Brain microvascular endothelial cell (primary cell): ENCODE data around the gene NPPA.

ENCODE experiments used
- DNase-seq: peaks from one replicate; pipeline ENCODE4 v3.0.0-alpha.2; 2020
- H3K27ac ChIP-seq: fragments of 250-450 bp; sonication (Bioruptor Pico); 2 replicates; pipeline ENCODE4 v1.5.1; 2020; ENCODE audit warnings: mild to moderate bottlenecking, moderate library complexity
- H3K27me3 ChIP-seq: fragments of 250-450 bp; sonication (Bioruptor Pico); replicated peaks from 2 replicates; pipeline ENCODE4 v1.5.1; 2020; ENCODE audit warnings: mild to moderate bottlenecking
- H3K36me3 ChIP-seq: fragments of 250-450 bp; sonication (Bioruptor Pico); replicated peaks from 2 replicates; pipeline ENCODE4 v1.5.1; 2020; ENCODE audit warnings: mild to moderate bottlenecking
- H3K4me3 ChIP-seq: 2 replicates; pipeline ENCODE4 v1.5.1; 2011; ENCODE audit warnings: low read depth, mild to moderate bottlenecking, control low read depth, low read length, moderate library complexity
- CTCF ChIP-seq: IDR thresholded peaks from 2 replicates; pipeline ENCODE4 v1.5.1; 2011; ENCODE audit warnings: low read depth, mild to moderate bottlenecking, moderate library complexity, low read length, control low read depth, inconsistent platforms; ENCODE audit errors: missing control alignments
- in situ Hi-C: cut with HindIII; loops from 2 replicates; pipeline ENCODE4 v1.10.0; 2017; ENCODE audit warnings: low sequenced_read_pairs, low pct_ligation_motif_present

Gene NPPA

GRCh38 chr1:11881749-11882441 is 34.3 kb upstream of the NPPA start:
- no peaks in the 10 kb centered on the region for H3K36me3 ChIP-seq
- H3K27me3 ChIP-seq, result no peaks in the 10 kb centered on the region
- no peak overlapping the region for H3K27ac ChIP-seq
- no peak for TF ChIP-seq CTCF
- no peak overlapping the region for H3K4me3 ChIP-seq
- DNase-seq, result no peak
- in situ Hi-C loops, result no loop called here

GRCh38 chr1:11880911-11881748 is 33.5 kb upstream of the NPPA start:
- DNase-seq, result no peak
- H3K27me3 ChIP-seq, result no peaks in the 10 kb centered on the region
- H3K4me3 ChIP-seq, result no peak overlapping the region
- no peak overlapping the region for H3K27ac ChIP-seq
- in situ Hi-C loops, result no loop called here
- no peaks in the 10 kb centered on the region for H3K36me3 ChIP-seq
- no peak for TF ChIP-seq CTCF

- in situ Hi-C loops, result no loop called here
- DNase-seq, result no peak
- Histone ChIP-seq H3K27ac (no peak overlapping the region), H3K4me3 (no peak overlapping the region), H3K36me3 (no peaks in the 10 kb centered on the region), H3K27me3 (no peaks in the 10 kb centered on the region)
- TF ChIP-seq CTCF, result no peak
Observed at GRCh38 chr1:11880181-11880575, 32.6 kb upstream of the NPPA start.

GRCh38 chr1:11879311-11880180 is 32.0 kb upstream of the NPPA start:
- no peak for TF ChIP-seq CTCF

GRCh38 chr1:11878891-11879190 is 31.3 kb upstream of the NPPA start:
- no peak overlapping the region for H3K4me3 ChIP-seq
- no peak for DNase-seq
- TF ChIP-seq CTCF, result no peak
- H3K27ac ChIP-seq, result no peak overlapping the region
- H3K27me3 ChIP-seq, result no peaks in the 10 kb centered on the region
- no peaks in the 10 kb centered on the region for H3K36me3 ChIP-seq
- in situ Hi-C loops, result no loop called here

More at GRCh38 chr1:11879311-11880180, 32.0 kb upstream of the NPPA start:
- Histone ChIP-seq H3K36me3 (no peaks in the 10 kb centered on the region), H3K27ac (no peak overlapping the region), H3K4me3 (no peak overlapping the region), H3K27me3 (no peaks in the 10 kb centered on the region)
- no peak for DNase-seq
- in situ Hi-C loops, result no loop called here
